SK-N-SH (cell line): Measurements from ENCODE around the gene DGKI. TPM values are rescaled to one million over a fixed set of nuclear protein-coding genes. Genes with fewer than 3 reads are reported as not detected.

Experiments used
- CTCF ChIA-PET: fragments of 300-600, 350-600 bp; formaldehyde crosslinking; extraction: SDS; loops from one replicate; lab custom pipeline; 2021; lab: Yijun Ruan, JAX
- POLR2A ChIA-PET: fragments of 350-600 bp; sonication (Branson Sonifier 250); formaldehyde crosslinking; extraction: SDS; loops from one replicate; lab custom pipeline; 2020; ENCODE audit warnings: antibody characterized with exemption, inconsistent platforms; lab: Yijun Ruan, JAX
- DNase-seq: peaks from one replicate; pipeline ENCODE4 v3.0.0; 2012
- H2AFZ ChIP-seq: fragments of 200-600 bp; sonication (generic); 2 replicates; pipeline ENCODE4 v1.8.1; 2016; ENCODE audit warnings: antibody characterized with exemption, mild to moderate bottlenecking, low read depth
- H3F3A ChIP-seq: fragments of 200-600 bp; sonication (generic); replicated peaks from 2 replicates; pipeline ENCODE3; 2016; ENCODE audit warnings: antibody characterized with exemption, mild to moderate bottlenecking; ENCODE audit not compliant: insufficient read depth
- H3K27ac ChIP-seq, 2 experiments: fragments of 200-500 bp in 1 of 2; fragments of 200-600 bp in 1 of 2; sonication (Bioruptor generic) in 1 of 2; sonication (generic), shearing (Covaris generic) in 1 of 2; 2 replicates each; pipeline versions ENCODE4 v1.5.1 to v1.6.1; 2014 to 2016; ENCODE audit warnings: low read depth in 2 of 2, inconsistent platforms in 1 of 2, low read length in 1 of 2, mild to moderate bottlenecking in 1 of 2, mixed read lengths in 1 of 2
- H3K27me3 ChIP-seq: fragments of 200-600 bp; sonication (generic), shearing (Covaris generic); 2 replicates; pipeline ENCODE4 v1.6.1; 2016; ENCODE audit warnings: mixed run types; ENCODE audit not compliant: insufficient read depth
- H3K36me3 ChIP-seq, 2 experiments: fragments of 200-500 bp in 1 of 2; fragments of 200-600 bp in 1 of 2; sonication (Bioruptor generic) in 1 of 2; sonication (generic) in 1 of 2; replicated peaks in 1 of 2; 2 replicates each; pipeline versions ENCODE3 to v1.5.1; 2014 to 2016; ENCODE audit warnings: low read length in 1 of 2, mild to moderate bottlenecking in 1 of 2; ENCODE audit not compliant: insufficient read depth in 2 of 2, control insufficient read depth in 1 of 2
- H3K4me1 ChIP-seq, 2 experiments: fragments of 200-500 bp in 1 of 2; fragments of 200-600 bp in 1 of 2; sonication (Bioruptor generic) in 1 of 2; sonication (generic), shearing (Covaris generic) in 1 of 2; 2 replicates each; pipeline versions ENCODE4 v1.5.1 to v1.6.1; 2014 to 2016; ENCODE audit warnings: low read depth in 1 of 2, low read length in 1 of 2, mixed run types in 1 of 2; ENCODE audit not compliant: insufficient read depth in 2 of 2, control insufficient read depth in 1 of 2
- H3K4me2 ChIP-seq: fragments of 200-600 bp; sonication (generic), shearing (Covaris generic); 2 replicates; pipeline ENCODE4 v1.6.1; 2017; ENCODE audit warnings: mixed run types
- H3K4me3 ChIP-seq, 2 experiments: fragments of 200-500 bp in 1 of 2; fragments of 200-600 bp in 1 of 2; sonication (Bioruptor generic) in 1 of 2; sonication (generic), shearing (Covaris generic) in 1 of 2; 2 replicates each; pipeline versions ENCODE4 v1.5.1 to v1.8.1; 2014 to 2016; ENCODE audit warnings: low read depth in 2 of 2, inconsistent platforms in 1 of 2, low read length in 1 of 2, mild to moderate bottlenecking in 1 of 2, mixed read lengths in 1 of 2, moderate library complexity in 1 of 2
- H3K79me2 ChIP-seq: fragments of 200-600 bp; sonication (generic); 2 replicates; pipeline ENCODE4 v1.8.1; 2017; ENCODE audit warnings: mild to moderate bottlenecking; ENCODE audit not compliant: insufficient read depth
- H3K9ac ChIP-seq: fragments of 200-600 bp; sonication (generic); 2 replicates; pipeline ENCODE4 v1.6.1; 2017; ENCODE audit warnings: mixed run types
- H3K9me2 ChIP-seq: fragments of 200-600 bp; sonication (generic); 2 replicates; pipeline ENCODE4 v1.6.1; 2017; ENCODE audit warnings: mixed run types
- H3K9me3 ChIP-seq: fragments of 200-600 bp; sonication (generic); 2 replicates; pipeline ENCODE4 v1.6.1; 2017; ENCODE audit warnings: mixed run types, mild to moderate bottlenecking, moderate library complexity
- H4K20me1 ChIP-seq: fragments of 200-600 bp; sonication (generic); 2 replicates; pipeline ENCODE4 v1.6.1; 2017; ENCODE audit warnings: mild to moderate bottlenecking, mixed run types; ENCODE audit not compliant: insufficient read depth
- EP300 ChIP-seq, 2 experiments: IDR thresholded peaks; 2 replicates each; pipeline versions ENCODE4 v1.4.0 to v1.6.1; 2012; ENCODE audit warnings: borderline replicate concordance in 1 of 2, low read depth in 1 of 2, low read length in 1 of 2
- EZH2phosphoT487 ChIP-seq: fragments of 200-600 bp; sonication (generic); IDR thresholded peaks from 2 replicates; pipeline ENCODE4 v1.6.1; 2017; ENCODE audit warnings: low read depth, mixed run types, mild to moderate bottlenecking, antibody characterized with exemption, moderate library complexity, borderline replicate concordance
- FOSL2 ChIP-seq: IDR thresholded peaks from 2 replicates; pipeline ENCODE4 v1.4.0; 2012; ENCODE audit warnings: low read depth, mild to moderate bottlenecking, moderate library complexity, borderline replicate concordance
- FOXJ3 ChIP-seq: sonication (generic); formaldehyde crosslinking; IDR thresholded peaks from 2 replicates; pipeline ENCODE4 v1.5.1; 2020; ENCODE audit warnings: mild to moderate bottlenecking, missing genetic modification reagents
- FOXM1 ChIP-seq: IDR thresholded peaks from 2 replicates; pipeline ENCODE4 v1.4.0; 2012; ENCODE audit warnings: low read depth, mild to moderate bottlenecking
- MAX ChIP-seq: IDR thresholded peaks from 2 replicates; pipeline ENCODE4 v1.4.0; 2012; ENCODE audit warnings: low read depth
- MEF2A ChIP-seq: IDR thresholded peaks from 2 replicates; pipeline ENCODE4 v1.4.0; 2012; ENCODE audit warnings: low read depth, borderline replicate concordance
- NFIC ChIP-seq: IDR thresholded peaks from 2 replicates; pipeline ENCODE4 v1.4.0; 2012; ENCODE audit warnings: borderline replicate concordance
- PBX3 ChIP-seq: IDR thresholded peaks from 2 replicates; pipeline ENCODE4; 2012
- RCOR1 ChIP-seq: fragments of 150-350 bp; IDR thresholded peaks from 2 replicates; pipeline ENCODE4 v1.6.1; 2017; ENCODE audit warnings: antibody characterized with exemption, low read length
- RFX5 ChIP-seq: IDR thresholded peaks from 2 replicates; pipeline ENCODE4 v1.6.1; 2012; ENCODE audit warnings: mild to moderate bottlenecking, improper control_type of control experiment, low read length
- SIN3A ChIP-seq: IDR thresholded peaks from 2 replicates; pipeline ENCODE4 v1.6.1; 2012; ENCODE audit warnings: low read depth, mild to moderate bottlenecking, low read length, moderate library complexity, borderline replicate concordance
- USF2 ChIP-seq: fragments of 150-350 bp; IDR thresholded peaks from 2 replicates; pipeline ENCODE4 v1.6.1; 2017; ENCODE audit warnings: antibody characterized with exemption, low read length, low read depth, borderline replicate concordance
- YY1 ChIP-seq: IDR thresholded peaks from 2 replicates; pipeline ENCODE4 v1.4.0; 2012; ENCODE audit warnings: low read depth, mild to moderate bottlenecking
- WGBS: methylation state at CpG from one replicate; pipeline ENCODE4 v1.1.6; 2017; ENCODE audit warnings: low lambda C conversion rate; 5-methylcytosine and 5-hydroxymethylcytosine counted together
- polyA plus RNA-seq, 3 experiments: library from polyadenylated mRNA; depleted of rRNA; stranded (reverse); fragments of >200 nt; gene quantifications; 2 replicates each; pipeline ENCODE4 v1.2.3, GENCODE V29; 2012

The DGKI gene
- polyA plus RNA-seq, 1 of the 3 experiments (the other 2 are of a cell fraction): 1.3 TPM

- no peak overlapping the region for H2AFZ ChIP-seq
- no peak for DNase-seq
- TF ChIP-seq FOSL2 (no peak), MEF2A (no peak), RFX5 (no peak)
- no peak overlapping the region for H3K9ac ChIP-seq
- ChIA-PET POLR2A (no interaction called here), CTCF (no interaction called here)
- no peaks in the 10 kb centered on the region for H3K79me2 ChIP-seq
- no peak overlapping the region for H3K4me3 ChIP-seq
- H3K9me2 ChIP-seq: no peaks in the 10 kb centered on the region
- 61% methylated on average over 2 of the region's 2 CpGs for WGBS
- H3K27me3 ChIP-seq: no peaks in the 10 kb centered on the region
- no peaks in the 10 kb centered on the region; a peak in 1 of 4 replicates for H3K4me1 ChIP-seq
- H4K20me1 ChIP-seq: no peaks in the 10 kb centered on the region
- H3K36me3 ChIP-seq: peaks cover 0 to 10% of the 10 kb centered on the region in 2 experiments
- no peak overlapping the region; a peak in 1 of 4 replicates for H3K27ac ChIP-seq
- H3K4me2 ChIP-seq: no peak overlapping the region
- H3K9me3 ChIP-seq: no peaks in the 10 kb centered on the region
- no peaks in the 10 kb centered on the region for H3F3A ChIP-seq
Observed at GRCh38 chr7:137527634-137528033, 319.1 kb downstream of the DGKI start.

- Histone ChIP-seq H3K9me2 (no peaks in the 10 kb centered on the region), H2AFZ (no peak overlapping the region), H3K27ac (no peak overlapping the region), H3K9ac (no peak overlapping the region), H3K4me2 (no peak overlapping the region), H3K4me3 (no peak overlapping the region), H4K20me1 (no peaks in the 10 kb centered on the region), H3K9me3 (no peaks in the 10 kb centered on the region), H3K36me3 (peaks cover 0 to 8% of the 10 kb centered on the region in 2 experiments), H3F3A (no peaks in the 10 kb centered on the region), H3K79me2 (no peaks in the 10 kb centered on the region), H3K27me3 (no peaks in the 10 kb centered on the region), H3K4me1 (peaks cover 0 to 22% of the 10 kb centered on the region in 2 experiments; a peak in 2 of 4 replicates)
- ChIA-PET POLR2A (no interaction called here), CTCF (no interaction called here)
- TF ChIP-seq EP300 (IDR thresholded peaks at IDR 0.05; ENCODE audit: borderline replicate concordance in 1 of 2, low read depth in 1 of 2, low read length in 1 of 2) (no peak), FOXJ3 (CRISPR knock-in tag) (no peak), USF2 (no peak), RCOR1 (no peak), EZH2phosphoT487 (no peak), FOXM1 (no peak), NFIC (no peak), MAX (no peak), PBX3 (no peak), YY1 (no peak), SIN3A (no peak)
- DNase-seq: no peak
Observed at GRCh38 chr7:137523171-137523570, 323.6 kb downstream of the DGKI start.
